ENCODE measurements around the gene NAGPA.

The NAGPA gene

DNA sequence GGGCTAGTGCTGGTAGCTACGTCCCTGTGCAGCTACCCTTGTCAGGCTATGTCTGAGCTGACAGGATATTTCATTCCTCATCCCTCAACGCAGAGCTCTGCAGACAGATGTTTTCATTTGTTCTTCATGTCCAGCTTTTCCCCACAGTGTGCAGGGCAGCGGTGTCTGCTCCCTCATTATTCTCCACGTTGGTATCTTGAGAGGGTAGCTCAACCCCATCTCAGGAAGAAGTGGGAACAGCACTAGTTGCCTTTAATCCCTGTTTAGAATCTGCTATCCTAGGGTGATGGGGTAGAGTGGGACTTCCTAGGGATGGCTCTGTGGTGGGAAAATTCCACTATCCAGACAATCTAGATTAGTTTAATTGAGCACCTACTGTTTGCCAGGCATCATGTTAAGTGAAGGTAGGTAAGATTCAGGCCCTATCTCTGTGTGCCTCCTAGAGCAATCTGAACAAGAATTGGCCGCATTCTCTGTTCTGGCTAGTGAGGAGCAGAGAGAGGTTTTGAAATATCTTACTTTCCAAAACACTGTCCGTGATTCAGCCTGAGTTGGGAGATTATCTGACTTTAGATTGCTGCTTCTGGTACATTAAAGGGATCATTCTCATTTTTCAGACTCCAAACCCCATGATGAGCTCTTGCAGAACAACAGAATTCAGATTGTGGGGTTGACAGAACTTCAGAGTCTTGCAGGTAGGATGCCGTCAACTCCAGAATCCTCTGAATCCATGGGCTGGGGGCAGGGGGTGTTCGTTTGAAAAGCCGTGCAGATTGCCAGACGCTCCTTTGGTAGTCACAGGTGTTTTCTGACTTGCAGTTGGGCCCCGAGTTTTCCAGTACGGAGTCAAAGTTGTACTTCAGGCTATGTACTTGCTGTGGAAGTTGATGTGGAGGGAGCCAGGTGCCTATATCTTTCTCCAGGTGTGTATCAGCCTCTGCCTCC is 38.9 kb upstream of the NAGPA start:
- peak overlapping the region; percentile 96 for H3K4me3 ChIP-seq (ENCODE audit: low read depth, low read length)
- TF ChIP-seq, protein P1, sequence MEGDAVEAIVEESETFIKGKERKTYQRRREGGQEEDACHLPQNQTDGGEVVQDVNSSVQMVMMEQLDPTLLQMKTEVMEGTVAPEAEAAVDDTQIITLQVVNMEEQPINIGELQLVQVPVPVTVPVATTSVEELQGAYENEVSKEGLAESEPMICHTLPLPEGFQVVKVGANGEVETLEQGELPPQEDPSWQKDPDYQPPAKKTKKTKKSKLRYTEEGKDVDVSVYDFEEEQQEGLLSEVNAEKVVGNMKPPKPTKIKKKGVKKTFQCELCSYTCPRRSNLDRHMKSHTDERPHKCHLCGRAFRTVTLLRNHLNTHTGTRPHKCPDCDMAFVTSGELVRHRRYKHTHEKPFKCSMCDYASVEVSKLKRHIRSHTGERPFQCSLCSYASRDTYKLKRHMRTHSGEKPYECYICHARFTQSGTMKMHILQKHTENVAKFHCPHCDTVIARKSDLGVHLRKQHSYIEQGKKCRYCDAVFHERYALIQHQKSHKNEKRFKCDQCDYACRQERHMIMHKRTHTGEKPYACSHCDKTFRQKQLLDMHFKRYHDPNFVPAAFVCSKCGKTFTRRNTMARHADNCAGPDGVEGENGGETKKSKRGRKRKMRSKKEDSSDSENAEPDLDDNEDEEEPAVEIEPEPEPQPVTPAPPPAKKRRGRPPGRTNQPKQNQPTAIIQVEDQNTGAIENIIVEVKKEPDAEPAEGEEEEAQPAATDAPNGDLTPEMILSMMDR (IDR thresholded peaks at IDR 0.05; ENCODE audit: low read depth, low read length, missing control alignments): no peak
- no peak for DNase-seq (ENCODE audit: low read depth)

DNA sequence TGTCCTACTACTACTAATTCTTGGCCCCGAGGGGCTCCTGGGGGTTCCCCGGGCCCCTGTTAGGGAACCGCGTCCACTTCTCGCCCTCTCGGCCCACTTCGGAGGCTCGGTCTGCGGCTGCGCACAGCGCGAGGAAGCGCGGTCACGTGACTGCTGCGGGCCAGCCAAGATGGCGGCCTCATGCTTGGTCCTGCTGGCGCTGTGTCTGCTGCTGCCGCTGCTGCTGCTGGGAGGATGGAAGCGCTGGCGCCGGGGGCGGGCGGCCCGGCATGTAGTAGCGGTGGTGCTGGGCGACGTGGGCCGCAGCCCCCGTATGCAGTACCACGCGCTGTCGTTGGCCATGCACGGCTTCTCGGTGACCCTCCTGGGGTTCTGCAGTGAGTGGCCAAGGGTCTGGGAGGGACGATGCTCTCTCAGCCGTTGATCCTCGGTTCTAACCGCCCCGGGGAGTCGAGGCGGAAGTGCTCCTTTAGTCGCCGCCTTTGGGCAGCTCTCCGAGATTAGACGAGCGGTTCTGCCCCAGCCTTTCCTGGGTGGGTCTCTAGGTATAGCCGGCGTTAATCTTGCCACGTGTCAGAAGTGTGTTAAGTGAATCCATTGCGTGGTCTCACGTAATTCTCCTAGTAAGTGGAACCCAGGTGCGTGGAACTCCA is 38.1 kb upstream of the NAGPA start, which contains the start of gene ALG1:
ALG1 (plus strand) TSS at position 163 of the 653 bp plus-strand sequence; CDS start at position 170, 7 bp downstream.
- TF ChIP-seq, protein P1 (IDR thresholded peaks at IDR 0.05; ENCODE audit: low read depth, low read length, missing control alignments): no peak
- DNase-seq (ENCODE audit: low read depth): peak; percentile 70
- peak within 1 kb of the TSS; percentile 96 for H3K4me3 ChIP-seq (ENCODE audit: low read depth, low read length)

DNA sequence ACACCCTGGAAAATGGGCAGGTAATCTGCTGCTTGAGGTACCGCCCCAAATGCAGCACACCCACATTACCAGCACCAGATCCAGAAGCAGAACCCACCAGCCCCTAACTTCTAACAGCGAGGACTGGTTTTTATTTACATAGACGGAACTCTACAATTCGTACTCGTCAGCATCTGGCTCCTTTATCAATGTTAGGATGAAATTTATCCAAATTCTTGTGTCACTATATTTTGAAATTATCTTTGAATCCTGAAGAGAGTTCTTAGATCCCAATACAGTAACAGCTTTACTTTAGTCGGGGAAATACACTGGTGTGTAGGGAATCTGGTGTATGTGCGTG is 37.6 kb upstream of the NAGPA start:
- DNase-seq (ENCODE audit: low read depth): no peak
- peak overlapping the region; percentile 96 for H3K4me3 ChIP-seq (ENCODE audit: low read depth, low read length)
- TF ChIP-seq, protein P1 (IDR thresholded peaks at IDR 0.05; ENCODE audit: low read depth, low read length, missing control alignments): no peak

DNA sequence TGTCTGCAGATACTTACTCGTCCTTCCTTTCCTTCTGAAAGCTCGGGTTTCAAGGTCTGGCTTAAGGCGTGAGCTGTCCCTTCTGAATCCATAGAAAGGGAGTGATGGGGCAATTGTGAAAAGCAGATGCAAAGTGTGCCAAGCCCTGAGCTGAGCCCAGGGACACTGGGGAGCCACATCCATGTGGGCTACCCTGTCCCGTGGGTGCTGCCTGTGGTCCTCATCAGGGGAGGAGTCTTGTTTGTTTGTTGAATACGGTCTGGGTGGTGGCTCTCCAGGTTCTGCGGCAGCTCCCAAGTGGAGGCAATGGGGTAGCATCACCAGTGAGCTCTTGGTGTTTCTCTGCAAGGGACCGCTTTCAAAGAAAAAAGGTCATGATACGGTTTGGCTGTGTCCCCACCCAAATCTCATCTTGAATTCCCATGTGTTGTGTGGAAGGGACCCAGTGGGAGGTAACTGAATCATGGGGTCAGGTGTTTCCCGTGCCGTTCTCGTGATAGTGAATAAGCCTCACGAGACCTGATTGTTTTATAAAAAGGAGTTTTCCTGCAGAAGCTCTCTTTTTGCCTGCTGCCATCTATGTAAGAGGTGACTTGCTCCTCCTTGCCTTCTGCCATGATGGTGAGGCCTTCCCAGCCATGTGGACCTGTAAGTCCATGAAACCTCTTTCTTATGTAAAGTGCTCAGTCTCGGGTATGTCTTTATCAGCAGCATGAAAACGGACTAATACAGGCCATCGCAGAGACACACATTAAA is 36.9 kb upstream of the NAGPA start:
- no peak overlapping the region for H3K4me3 ChIP-seq (ENCODE audit: low read depth, low read length)
- no peak for DNase-seq (ENCODE audit: low read depth)
- TF ChIP-seq, protein P1 (IDR thresholded peaks at IDR 0.05; ENCODE audit: low read depth, low read length, missing control alignments): no peak

DNA sequence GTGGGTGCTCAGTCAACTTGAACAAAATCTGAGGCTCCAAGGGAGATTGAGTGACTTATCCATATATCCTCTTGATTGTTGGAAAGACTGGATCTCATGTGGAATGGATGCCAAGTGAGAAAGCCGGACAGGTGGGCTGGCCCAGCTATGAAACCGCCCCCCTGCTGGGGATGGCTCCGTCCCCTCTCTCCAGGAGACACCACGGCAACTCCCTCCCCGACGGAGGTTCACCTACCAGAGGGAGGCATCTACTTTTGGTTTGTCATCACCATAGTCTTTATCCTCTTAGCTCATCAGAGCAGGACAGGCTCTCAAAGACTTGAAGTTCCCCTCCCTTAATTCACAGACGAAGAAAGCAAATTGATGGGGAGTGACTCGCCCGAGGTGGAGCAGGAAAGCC is 36.1 kb upstream of the NAGPA start:
- TF ChIP-seq, protein P1 (IDR thresholded peaks at IDR 0.05; ENCODE audit: low read depth, low read length, missing control alignments): no peak
- H3K4me3 ChIP-seq (ENCODE audit: low read depth, low read length): no peak overlapping the region
- DNase-seq (ENCODE audit: low read depth): no peak

DNA sequence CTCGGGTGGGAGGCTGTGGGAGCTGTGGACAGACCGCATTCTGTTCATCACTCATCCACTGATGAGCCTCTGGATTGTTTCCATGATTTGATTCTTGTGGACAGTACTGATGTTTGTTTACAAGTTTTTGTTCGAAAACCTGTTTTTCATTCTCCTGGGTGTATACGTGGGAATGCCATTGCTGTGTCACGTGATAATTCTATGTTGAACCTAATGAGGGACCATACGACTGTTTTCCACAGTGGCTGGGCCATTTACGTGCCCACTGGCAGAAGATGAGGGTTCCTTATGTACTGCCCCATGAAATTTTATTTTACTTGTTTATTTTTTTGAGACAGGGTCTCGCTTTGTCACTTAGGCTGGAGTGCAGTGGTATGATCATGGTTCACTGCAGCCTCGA is 35.3 kb upstream of the NAGPA start:
- DNase-seq (ENCODE audit: low read depth): no peak
- TF ChIP-seq, protein P1 (IDR thresholded peaks at IDR 0.05; ENCODE audit: low read depth, low read length, missing control alignments): no peak
- H3K4me3 ChIP-seq (ENCODE audit: low read depth, low read length): no peak overlapping the region
